Endothelial cell of umbilical vein (primary cell): ENCODE results near the gene SGTB. TPM values are rescaled to one million over a fixed set of nuclear protein-coding genes. Genes with fewer than 3 reads are reported as not detected.

Experiments
- BruUV-seq: library from RNA; stranded (reverse); fragments of 400-500 nt; replicated peaks from 2 replicates; lab custom pipeline; 2021; lab: Mats Ljungman, UMichigan
- CTCF ChIA-PET: fragments of 300-600, 350-600 bp; sonication (Branson Sonifier 250); formaldehyde crosslinking; loops from one replicate; lab custom pipeline; 2021; ENCODE audit warnings: antibody characterized with exemption, inconsistent platforms; lab: Charles Lee
- POLR2A ChIA-PET: fragments of 300-600, 350-600 bp; sonication (Branson Sonifier 250); formaldehyde crosslinking; loops from one replicate; lab custom pipeline; 2021; ENCODE audit warnings: antibody characterized with exemption, inconsistent platforms; lab: Charles Lee
- DNase-seq: peaks from one replicate; pipeline ENCODE4 v3.0.0-alpha.2; 2011; ENCODE audit warnings: low read depth, low spot score
- FAIRE-seq: peaks from 2 replicates; lab custom pipeline; 2011; peaks lifted over from hg19 to GRCh38; lab: Jason Lieb, UNC
- H2AFZ ChIP-seq: 2 replicates; pipeline ENCODE4 v1.6.0; 2012; ENCODE audit warnings: low read depth, low read length, control low read depth, inconsistent platforms
- H3K27ac ChIP-seq: 2 replicates; pipeline ENCODE4 v1.5.1; 2011; ENCODE audit warnings: low read depth, mild to moderate bottlenecking, control low read depth, low read length, moderate library complexity; ENCODE audit not compliant: insufficient read depth
- H3K27me3 ChIP-seq, 2 experiments: 2 replicates each; pipeline versions ENCODE4 v1.6.0 to v1.6.1; 2011; ENCODE audit warnings: low read length in 2 of 2, mixed read lengths in 1 of 2; ENCODE audit not compliant: control insufficient read depth in 2 of 2, insufficient read depth in 2 of 2
- H3K36me3 ChIP-seq, 2 experiments: 2 replicates in 1 of 2; 3 replicates in 1 of 2; pipeline ENCODE4 v1.5.1; 2011; ENCODE audit warnings: low read length in 2 of 2, mild to moderate bottlenecking in 1 of 2, moderate library complexity in 1 of 2; ENCODE audit not compliant: control insufficient read depth in 2 of 2, insufficient read depth in 2 of 2; ENCODE audit errors: extremely low read depth in 1 of 2
- H3K4me1 ChIP-seq: 3 replicates; pipeline ENCODE4 v1.5.1; 2011; ENCODE audit warnings: mild to moderate bottlenecking, low read length; ENCODE audit not compliant: control insufficient read depth, insufficient read depth; ENCODE audit errors: extremely low read depth
- H3K4me2 ChIP-seq: 2 replicates; pipeline ENCODE4 v1.6.1; 2011; ENCODE audit warnings: low read length, control low read depth, mixed read lengths; ENCODE audit not compliant: insufficient read depth
- H3K4me3 ChIP-seq, 3 experiments: fragments of 200-600 bp in 1 of 3; sonication (generic), shearing (Covaris generic) in 1 of 3; replicated peaks in 1 of 3; 2 replicates each; pipeline ENCODE4 v1.5.1; 2011 to 2016; ENCODE audit warnings: control low read depth in 3 of 3, low read length in 3 of 3, mild to moderate bottlenecking in 2 of 3, inconsistent platforms in 1 of 3, low read depth in 1 of 3, moderate library complexity in 1 of 3; ENCODE audit not compliant: insufficient read depth in 1 of 3
- H3K79me2 ChIP-seq: 2 replicates; pipeline ENCODE4 v1.6.0; 2012; ENCODE audit warnings: low read length, inconsistent platforms; ENCODE audit not compliant: control insufficient read depth, insufficient read depth
- H3K9ac ChIP-seq: replicated peaks from 2 replicates; pipeline ENCODE3; 2011; ENCODE audit warnings: low read length, control low read depth; ENCODE audit not compliant: insufficient read depth; ENCODE audit errors: extremely low read depth
- H3K9me1 ChIP-seq: replicated peaks from 3 replicates; pipeline ENCODE4 v1.6.0; 2011; ENCODE audit warnings: mild to moderate bottlenecking, low read length; ENCODE audit not compliant: control insufficient read depth, insufficient read depth; ENCODE audit errors: extremely low read depth
- H3K9me3 ChIP-seq: replicated peaks from 2 replicates; pipeline ENCODE4 v1.5.1; 2012; ENCODE audit warnings: low read length, inconsistent platforms; ENCODE audit not compliant: control insufficient read depth, insufficient read depth
- H4K20me1 ChIP-seq: replicated peaks from 2 replicates; pipeline ENCODE3; 2011; ENCODE audit warnings: mild to moderate bottlenecking, low read length; ENCODE audit not compliant: control insufficient read depth, insufficient read depth; ENCODE audit errors: extremely low read depth
- CTCF ChIP-seq, 2 donors: IDR thresholded peaks; 1 replicate in 1 of 2; 2 replicates in 1 of 2; pipeline ENCODE4 v1.5.1; 2011; ENCODE audit warnings: low read length in 2 of 2, mild to moderate bottlenecking in 2 of 2, moderate library complexity in 2 of 2, control low read depth in 1 of 2, inconsistent platforms in 1 of 2, low read depth in 1 of 2; ENCODE audit not compliant: insufficient read depth in 1 of 2; ENCODE audit errors: extremely low read depth in 1 of 2
- EZH2 ChIP-seq: IDR thresholded peaks from 2 replicates; pipeline ENCODE4 v1.6.1; 2012; ENCODE audit warnings: borderline replicate concordance, low read depth, mild to moderate bottlenecking, moderate library complexity, low read length, inconsistent platforms; ENCODE audit not compliant: severe bottlenecking
- FOS ChIP-seq: IDR thresholded peaks from 2 replicates; pipeline ENCODE4 v1.6.1; 2011; ENCODE audit warnings: mild to moderate bottlenecking, low read length, moderate library complexity, borderline replicate concordance; ENCODE audit not compliant: insufficient read depth
- GATA2 ChIP-seq: IDR thresholded peaks from 2 replicates; pipeline ENCODE4 v1.7.0; 2011; ENCODE audit warnings: low read depth, mild to moderate bottlenecking, moderate library complexity, mixed read lengths, low read length; ENCODE audit not compliant: insufficient read length, insufficient read depth
- JUN ChIP-seq: IDR thresholded peaks from 2 replicates; pipeline ENCODE4 v1.6.1; 2011; ENCODE audit warnings: borderline replicate concordance, low read depth; ENCODE audit not compliant: insufficient read length, insufficient read depth
- MAX ChIP-seq: IDR thresholded peaks from 2 replicates; pipeline ENCODE4 v1.6.1; 2011; ENCODE audit not compliant: insufficient read depth, insufficient read length
- MYC ChIP-seq: IDR thresholded peaks from one replicate; pipeline ENCODE4 v1.6.1; 2011; ENCODE audit warnings: mild to moderate bottlenecking, low read depth, low read length
- POLR2A ChIP-seq: IDR thresholded peaks from 2 replicates; pipeline ENCODE4 v1.6.1; 2012; ENCODE audit warnings: low read depth, mild to moderate bottlenecking, control low read depth, low read length
- POLR2AphosphoS5 ChIP-seq: IDR thresholded peaks from 2 replicates; pipeline ENCODE4 v1.6.1; 2012; ENCODE audit warnings: low read depth, mild to moderate bottlenecking, control low read depth, low read length, moderate library complexity; ENCODE audit not compliant: insufficient read depth
- dilution Hi-C: fragments of 300-500 bp; cut with MboI; formaldehyde crosslinking; loops from one replicate; pipeline ENCODE4 v1.15.0; 2019; ENCODE audit warnings: low sequenced_read_pairs; ENCODE audit not compliant: extremely low pct_ligation_motif_present
- intact Hi-C: fragments of 100-400 bp; cut with micrococcal nuclease; formaldehyde crosslinking; loops from one replicate; pipeline ENCODE4 v1.10.0; 2022
- polyA plus RNA-seq, 4 experiments: library from polyadenylated mRNA; depleted of rRNA in 3 of 4; stranded (reverse) in 3 of 4; unstranded in 1 of 4; fragments of >200 nt; gene quantifications; 2 replicates each; pipeline versions ENCODE4 v1.2.1 to v1.2.3, GENCODE V29; 2011 to 2012; ENCODE audit warnings: missing spikeins in 1 of 4
- total RNA-seq: library from RNA; stranded (reverse); gene quantifications from 2 replicates; pipeline ENCODE4 v1.2.3, GENCODE V29; 2021

Gene SGTB
- total and polyA plus RNA-seq, 2 donors (not counting 3 experiments of a cell fraction or from before 2014, with no cell fraction given) = 3.1 to 14.1 TPM

- DNase-seq = no peak
Observed at GRCh38 chr5:65737842-65738241, 15.9 kb upstream of the SGTB start.

DNA sequence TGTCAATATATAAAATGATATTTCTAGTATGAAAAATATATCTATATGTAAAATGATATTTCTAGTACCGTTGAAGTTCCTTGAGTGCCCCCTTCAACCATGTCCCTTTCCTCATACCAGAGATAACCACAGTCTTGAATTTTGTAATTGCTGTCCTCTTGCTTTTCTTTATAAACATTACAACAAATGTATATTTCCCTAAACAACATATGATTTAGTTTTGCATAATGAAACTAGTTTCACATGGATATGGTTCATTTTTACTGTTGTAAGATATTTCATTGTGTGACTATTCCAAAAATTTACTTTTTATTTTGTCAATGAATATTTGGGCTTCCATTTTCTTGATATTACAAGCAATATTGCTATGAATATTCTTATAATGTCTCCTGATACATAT lies 14.1 kb upstream of the SGTB start:
- TF ChIP-seq MAX (no peak), EZH2 (no peak), POLR2A (no peak), CTCF (IDR thresholded peaks at IDR 0.05; ENCODE audit: extremely low read depth in 1 of 2, insufficient read depth in 1 of 2, low read depth in 1 of 2, low read length in 2 of 2) (no peak), FOS (no peak), POLR2AphosphoS5 (no peak), MYC (no peak), JUN (no peak), GATA2 (no peak)
- H3K79me2 ChIP-seq = peaks cover 57% of the 10 kb centered on the region
- H3K9me3 ChIP-seq = no peaks in the 10 kb centered on the region
- H2AFZ ChIP-seq = no peak overlapping the region
- H3K4me1 ChIP-seq = peaks cover 4% of the 10 kb centered on the region
- H3K36me3 ChIP-seq = no peaks in the 10 kb centered on the region
- FAIRE-seq (no peak), DNase-seq (no peak)
- ChIA-PET POLR2A (no interaction called here), CTCF (interaction anchor here (1.3 to 1.6 kb wide), 2 partner anchors 8 to 12 kb away, joined by 3 to 5 read pairs; no protein-coding TSS in a partner anchor)
- no peak overlapping the region for H3K27ac ChIP-seq
- no peak overlapping the region for H3K4me3 ChIP-seq
- intact Hi-C loops (no loop called here), dilution Hi-C loops (no loop called here)
- BruUV-seq = no TSS peak
- H3K9me1 ChIP-seq = no peaks in the 10 kb centered on the region
- H4K20me1 ChIP-seq = peaks cover under 1% of the 10 kb centered on the region
- no peak overlapping the region for H3K9ac ChIP-seq
- H3K27me3 ChIP-seq = no peaks in the 10 kb centered on the region
- H3K4me2 ChIP-seq = no peak overlapping the region

More at GRCh38 chr5:65737842-65738241, 15.9 kb upstream of the SGTB start:
- POLR2A ChIA-PET = no interaction called here
- Histone ChIP-seq H3K27me3 (no peaks in the 10 kb centered on the region), H3K4me2 (no peak overlapping the region), H2AFZ (no peak overlapping the region), H3K36me3 (no peaks in the 10 kb centered on the region), H3K9me1 (no peaks in the 10 kb centered on the region), H3K79me2 (peaks cover 56% of the 10 kb centered on the region), H3K4me1 (peaks cover 6% of the 10 kb centered on the region), H4K20me1 (no peaks in the 10 kb centered on the region), H3K9me3 (no peaks in the 10 kb centered on the region), H3K27ac (no peak overlapping the region), H3K4me3 (no peak overlapping the region), H3K9ac (no peak overlapping the region)
- CTCF ChIA-PET = no interaction called here
- no TSS peak for BruUV-seq
- intact Hi-C loops = no loop called here
- TF ChIP-seq POLR2A = no peak
- TF ChIP-seq MAX = no peak
- dilution Hi-C loops = no loop called here
- no peak for FAIRE-seq
